ENCODE measurements around the gene INTS1. TPM values are rescaled to one million over a fixed set of nuclear protein-coding genes. Genes with fewer than 3 reads are reported as not detected.

The INTS1 gene
- total and polyA plus RNA-seq, 4 donors, result 31.2 to 121 (median 46.0) TPM

DNA sequence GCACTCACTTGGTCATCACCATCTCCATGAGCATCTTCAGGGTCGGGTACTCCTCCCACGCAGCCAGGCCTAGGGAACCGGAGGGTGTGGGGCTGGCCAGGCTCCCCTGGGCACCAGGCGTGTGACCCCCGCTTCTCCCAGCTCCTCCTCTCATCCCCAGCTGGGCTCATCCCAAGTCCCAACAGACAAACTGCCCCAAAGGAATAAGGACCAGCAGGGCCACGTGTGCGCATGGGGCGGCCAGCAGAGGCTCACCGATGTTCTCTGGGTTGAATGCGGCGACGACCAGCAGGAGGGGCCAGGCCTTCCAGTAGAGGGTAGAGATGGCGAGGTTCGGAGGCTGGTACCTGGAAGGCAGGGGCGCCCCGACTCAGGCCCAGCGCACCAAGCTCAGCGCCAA, 14.9 kb downstream of the INTS1 start:
- Histone ChIP-seq H3K27ac (ENCODE audit: low read depth in 1 of 2, low read length in 1 of 2) (no peak overlapping the region), H3K36me3 (ENCODE audit: control insufficient read depth in 4 of 4, insufficient read depth in 4 of 4, low read length in 4 of 4) (peaks cover 1 to 83% (median 20%) of the 10 kb centered on the region in 4 donors), H3K4me3 (no peak overlapping the region), H3K4me1 (ENCODE audit: control insufficient read depth in 5 of 5, insufficient read depth in 5 of 5, low read length in 5 of 5) (no peaks in the 10 kb centered on the region), H3K9ac (ENCODE audit: insufficient read depth in 1 of 2, low read length in 2 of 2) (no peak overlapping the region), H3K27me3 (ENCODE audit: control insufficient read depth in 3 of 3, insufficient read depth in 3 of 3, low read length in 2 of 3) (no peaks in the 10 kb centered on the region), H3K9me3 (ENCODE audit: control insufficient read depth in 4 of 4, insufficient read depth in 3 of 4, low read length in 3 of 4) (no peaks in the 10 kb centered on the region)
- ATAC-seq (ENCODE audit: insufficient read depth, low FRiP score), result no peak
- 95 to 98% methylated on average over 18 of the region's 18 CpGs for WGBS, 2 donors
- TF ChIP-seq, protein P1, sequence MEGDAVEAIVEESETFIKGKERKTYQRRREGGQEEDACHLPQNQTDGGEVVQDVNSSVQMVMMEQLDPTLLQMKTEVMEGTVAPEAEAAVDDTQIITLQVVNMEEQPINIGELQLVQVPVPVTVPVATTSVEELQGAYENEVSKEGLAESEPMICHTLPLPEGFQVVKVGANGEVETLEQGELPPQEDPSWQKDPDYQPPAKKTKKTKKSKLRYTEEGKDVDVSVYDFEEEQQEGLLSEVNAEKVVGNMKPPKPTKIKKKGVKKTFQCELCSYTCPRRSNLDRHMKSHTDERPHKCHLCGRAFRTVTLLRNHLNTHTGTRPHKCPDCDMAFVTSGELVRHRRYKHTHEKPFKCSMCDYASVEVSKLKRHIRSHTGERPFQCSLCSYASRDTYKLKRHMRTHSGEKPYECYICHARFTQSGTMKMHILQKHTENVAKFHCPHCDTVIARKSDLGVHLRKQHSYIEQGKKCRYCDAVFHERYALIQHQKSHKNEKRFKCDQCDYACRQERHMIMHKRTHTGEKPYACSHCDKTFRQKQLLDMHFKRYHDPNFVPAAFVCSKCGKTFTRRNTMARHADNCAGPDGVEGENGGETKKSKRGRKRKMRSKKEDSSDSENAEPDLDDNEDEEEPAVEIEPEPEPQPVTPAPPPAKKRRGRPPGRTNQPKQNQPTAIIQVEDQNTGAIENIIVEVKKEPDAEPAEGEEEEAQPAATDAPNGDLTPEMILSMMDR (IDR thresholded peaks at IDR 0.05; ENCODE audit: control extremely low read depth, extremely low read depth), result no peak
- DNase-seq, result no peak

DNA sequence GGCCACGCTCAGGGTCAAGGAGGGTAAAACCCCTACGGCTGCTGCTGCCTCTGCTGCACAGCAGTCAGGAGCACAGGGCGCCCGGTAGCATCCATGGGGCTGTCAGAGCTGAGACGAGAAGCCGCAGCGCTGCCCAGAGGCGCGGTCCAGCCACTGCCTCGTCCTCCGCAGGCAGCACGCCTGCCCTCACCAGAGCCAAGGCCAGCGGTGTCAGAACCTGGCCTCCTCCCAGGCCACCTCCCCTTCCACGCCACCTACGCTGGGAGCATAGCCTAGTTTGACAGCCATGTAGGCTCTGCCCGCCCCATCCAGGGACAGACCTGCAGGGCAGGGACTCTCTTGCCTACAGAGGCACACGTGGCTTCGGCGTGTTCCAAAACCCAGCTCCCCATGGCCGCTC, 16.2 kb downstream of the INTS1 start:
- no peak overlapping the region for H3K4me3 ChIP-seq
- DNase-seq (no peak), ATAC-seq (ENCODE audit: insufficient read depth, low FRiP score) (no peak)
- no peak overlapping the region for H3K9ac ChIP-seq (ENCODE audit: insufficient read depth in 1 of 2, low read length in 2 of 2)
- H3K27me3 ChIP-seq (ENCODE audit: control insufficient read depth in 3 of 3, insufficient read depth in 3 of 3, low read length in 2 of 3), result no peaks in the 10 kb centered on the region
- peaks cover 0 to 83% (median 23%) of the 10 kb centered on the region in 4 donors for H3K36me3 ChIP-seq (ENCODE audit: control insufficient read depth in 4 of 4, insufficient read depth in 4 of 4, low read length in 4 of 4)
- WGBS, 2 donors, result 92% methylated on average over 20 of the region's 20 CpGs
- TF ChIP-seq, protein P1 (IDR thresholded peaks at IDR 0.05; ENCODE audit: control extremely low read depth, extremely low read depth), result no peak
- H3K27ac ChIP-seq (ENCODE audit: low read depth in 1 of 2, low read length in 1 of 2), result no peak overlapping the region
- H3K4me1 ChIP-seq (ENCODE audit: control insufficient read depth in 5 of 5, insufficient read depth in 5 of 5, low read length in 5 of 5), result no peaks in the 10 kb centered on the region
- no peaks in the 10 kb centered on the region for H3K9me3 ChIP-seq (ENCODE audit: control insufficient read depth in 4 of 4, insufficient read depth in 3 of 4, low read length in 3 of 4)

DNA sequence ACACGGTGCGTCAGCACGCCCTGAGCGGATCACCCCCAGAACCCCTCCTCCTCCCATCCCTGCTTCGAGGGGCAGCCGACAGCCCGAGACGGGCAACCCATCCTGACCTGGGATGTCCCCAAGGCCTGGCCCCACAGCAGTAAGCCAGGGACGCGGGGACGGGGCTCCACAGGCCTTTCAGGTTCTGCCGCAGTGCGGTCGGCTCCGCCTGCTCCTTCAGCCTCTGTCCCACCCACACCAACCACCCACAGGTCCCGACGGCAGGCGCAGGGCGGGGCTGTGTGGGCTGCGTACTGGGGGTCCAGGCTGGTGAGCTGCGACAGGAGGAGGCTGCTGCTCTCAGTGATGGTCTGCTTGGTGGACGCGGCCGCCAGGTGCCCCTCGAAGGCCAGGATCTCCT, 16.7 kb downstream of the INTS1 start:
- no peaks in the 10 kb centered on the region for H3K4me1 ChIP-seq (ENCODE audit: control insufficient read depth in 5 of 5, insufficient read depth in 5 of 5, low read length in 5 of 5)
- 93 to 95% methylated on average over 25 of the region's 25 CpGs for WGBS, 2 donors
- peaks cover 0 to 83% (median 26%) of the 10 kb centered on the region in 4 donors for H3K36me3 ChIP-seq (ENCODE audit: control insufficient read depth in 4 of 4, insufficient read depth in 4 of 4, low read length in 4 of 4)
- no peak overlapping the region for H3K4me3 ChIP-seq
- no peak overlapping the region for H3K9ac ChIP-seq (ENCODE audit: insufficient read depth in 1 of 2, low read length in 2 of 2)
- no peaks in the 10 kb centered on the region for H3K27me3 ChIP-seq (ENCODE audit: control insufficient read depth in 3 of 3, insufficient read depth in 3 of 3, low read length in 2 of 3)
- TF ChIP-seq, protein P1 (IDR thresholded peaks at IDR 0.05; ENCODE audit: control extremely low read depth, extremely low read depth), result no peak
- H3K9me3 ChIP-seq (ENCODE audit: control insufficient read depth in 4 of 4, insufficient read depth in 3 of 4, low read length in 3 of 4), result no peaks in the 10 kb centered on the region
- DNase-seq, result no peak
- no peak overlapping the region for H3K27ac ChIP-seq (ENCODE audit: low read depth in 1 of 2, low read length in 1 of 2)
- ATAC-seq (ENCODE audit: insufficient read depth, low FRiP score), result no peak

DNA sequence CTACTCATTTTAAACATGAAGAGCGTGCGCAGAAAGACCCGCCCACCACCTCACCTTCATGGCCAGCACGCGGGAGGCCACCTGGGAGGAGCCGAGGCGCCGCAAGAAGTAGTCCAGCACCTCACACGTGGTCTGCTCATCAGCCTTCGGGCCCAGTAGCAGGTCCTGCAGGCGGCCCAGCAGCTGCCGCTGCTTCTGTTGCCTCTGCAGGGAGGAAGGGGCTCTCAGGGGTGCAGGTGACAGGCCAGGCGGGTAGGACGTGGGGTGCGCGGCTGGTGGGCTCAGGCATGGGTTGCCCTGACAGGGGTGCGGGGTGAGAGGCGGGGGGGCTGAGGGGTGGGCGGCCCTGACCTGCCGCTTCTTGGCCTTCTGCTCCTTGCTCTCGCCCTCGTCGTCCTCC, 17.6 kb downstream of the INTS1 start:
- no peak overlapping the region for H3K27ac ChIP-seq (ENCODE audit: low read depth in 1 of 2, low read length in 1 of 2)
- H3K36me3 ChIP-seq (ENCODE audit: control insufficient read depth in 4 of 4, insufficient read depth in 4 of 4, low read length in 4 of 4), result peaks cover 0 to 85% (median 24%) of the 10 kb centered on the region in 4 donors
- TF ChIP-seq, protein P1 (IDR thresholded peaks at IDR 0.05; ENCODE audit: control extremely low read depth, extremely low read depth), result no peak
- H3K4me3 ChIP-seq, result no peak overlapping the region
- H3K9me3 ChIP-seq (ENCODE audit: control insufficient read depth in 4 of 4, insufficient read depth in 3 of 4, low read length in 3 of 4), result no peaks in the 10 kb centered on the region
- H3K27me3 ChIP-seq (ENCODE audit: control insufficient read depth in 3 of 3, insufficient read depth in 3 of 3, low read length in 2 of 3), result no peaks in the 10 kb centered on the region
- H3K9ac ChIP-seq (ENCODE audit: insufficient read depth in 1 of 2, low read length in 2 of 2), result no peak overlapping the region
- no peaks in the 10 kb centered on the region for H3K4me1 ChIP-seq (ENCODE audit: control insufficient read depth in 5 of 5, insufficient read depth in 5 of 5, low read length in 5 of 5)
- DNase-seq (no peak), ATAC-seq (ENCODE audit: insufficient read depth, low FRiP score) (no peak)
- 90 to 99% methylated on average over 23 of the region's 23 CpGs for WGBS, 2 donors

Measured in lung (tissue), 12 donors.